OCI-LY7 (cell line): ENCODE measurements around the gene STXBP6. TPM values are rescaled to one million over a fixed set of nuclear protein-coding genes. Genes with fewer than 3 reads are reported as not detected.

Experiments
- BruUV-seq: library from RNA; stranded (reverse); fragments of 400-500 nt; replicated peaks from 2 replicates; lab custom pipeline; 2021; lab: Mats Ljungman, UMichigan
- CTCF ChIA-PET: fragments of 300-600 bp; sonication (Branson Sonifier 250); formaldehyde crosslinking; loops from one replicate; lab custom pipeline; 2022; ENCODE audit warnings: antibody characterized with exemption; ENCODE audit not compliant: unreplicated experiment; lab: Charles Lee
- POLR2A ChIA-PET: fragments of 300-600 bp; sonication (Branson Sonifier 250); formaldehyde crosslinking; loops from one replicate; lab custom pipeline; 2022; ENCODE audit warnings: antibody characterized with exemption; lab: Charles Lee
- DNase-seq: peaks from one replicate; pipeline ENCODE4 v3.0.0-alpha.2; 2015; ENCODE audit warnings: low spot score
- H2AFZ ChIP-seq: fragments of 200-600 bp; sonication (generic), shearing (Covaris generic); 2 replicates; pipeline ENCODE4 v1.6.1; 2014; ENCODE audit warnings: mild to moderate bottlenecking, antibody characterized with exemption, low read length, moderate library complexity
- H3K27ac ChIP-seq: fragments of 200-600 bp; sonication (generic); 2 replicates; pipeline ENCODE4 v1.5.1; 2014; ENCODE audit warnings: mixed run types, low read depth, mild to moderate bottlenecking, moderate library complexity, low read length, inconsistent platforms; ENCODE audit not compliant: poor library complexity, severe bottlenecking
- H3K36me3 ChIP-seq: fragments of 200-600 bp; sonication (generic); 2 replicates; pipeline ENCODE4 v1.6.1; 2014; ENCODE audit warnings: mild to moderate bottlenecking, antibody characterized with exemption, low read length, moderate library complexity, mixed read lengths; ENCODE audit not compliant: insufficient read depth
- H3K4me1 ChIP-seq: fragments of 200-600 bp; sonication (generic); 2 replicates; pipeline ENCODE4 v1.5.1; 2014; ENCODE audit warnings: mild to moderate bottlenecking, low read length; ENCODE audit not compliant: insufficient read depth, poor library complexity, severe bottlenecking
- H3K4me2 ChIP-seq: fragments of 200-600 bp; sonication (generic); 2 replicates; pipeline ENCODE4 v1.6.1; 2014; ENCODE audit warnings: mild to moderate bottlenecking, low read length
- H3K4me3 ChIP-seq: fragments of 200-600 bp; sonication (generic); 2 replicates; pipeline ENCODE4 v1.5.1; 2014; ENCODE audit warnings: mild to moderate bottlenecking, low read depth, low read length; ENCODE audit not compliant: poor library complexity, severe bottlenecking
- H3K79me2 ChIP-seq: fragments of 200-600 bp; sonication (generic); 2 replicates; pipeline ENCODE4 v1.6.1; 2016; ENCODE audit warnings: low read depth, mild to moderate bottlenecking, low read length, moderate library complexity, mixed read lengths; ENCODE audit not compliant: insufficient read depth
- H3K9me2 ChIP-seq: fragments of 200-600 bp; sonication (generic); 2 replicates; pipeline ENCODE4 v1.6.1; 2016; ENCODE audit warnings: mild to moderate bottlenecking, low read length, mixed read lengths; ENCODE audit not compliant: insufficient read depth
- H3K9me3 ChIP-seq: fragments of 200-600 bp; sonication (generic); 2 replicates; pipeline ENCODE4 v1.6.1; 2014; ENCODE audit warnings: mild to moderate bottlenecking, mixed run types, low read length, mixed read lengths
- H4K20me1 ChIP-seq: fragments of 200-600 bp; sonication (generic); 2 replicates; pipeline ENCODE4 v1.6.1; 2014; ENCODE audit warnings: mild to moderate bottlenecking, antibody characterized with exemption, low read length, moderate library complexity, mixed read lengths; ENCODE audit not compliant: insufficient read depth
- EZH2phosphoT487 ChIP-seq: fragments of 200-600 bp; sonication (generic); IDR thresholded peaks from 2 replicates; pipeline ENCODE4 v1.6.1; 2018; ENCODE audit warnings: low read depth, borderline replicate concordance, mild to moderate bottlenecking, mixed run types, antibody characterized with exemption, low read length, moderate library complexity, mixed read lengths
- intact Hi-C: fragments of 100-400 bp; cut with micrococcal nuclease; formaldehyde crosslinking; loops from one replicate; pipeline ENCODE4 v1.10.0; 2022; ENCODE audit not compliant: unreplicated experiment
- total RNA-seq, 2 experiments: library from RNA; depleted of rRNA in 1 of 2; stranded (reverse); fragments of >200 nt in 1 of 2; shearing (Covaris generic) in 1 of 2; gene quantifications; 2 replicates each; pipeline ENCODE4 v1.2.3, GENCODE V29; 2014 to 2022
- TF ChIP-seq, protein P1 (sequence below): fragments of 200-600 bp; sonication (generic); conservative IDR thresholded peaks from 2 replicates; pipeline ENCODE4 v1.5.1; 2014; ENCODE audit warnings: mild to moderate bottlenecking, antibody characterized with exemption, low read length, moderate library complexity, mixed read lengths

Gene STXBP6
- total RNA-seq, 2 experiments from 2014 or later: 0.48 TPM; not detected in 1

DNA sequence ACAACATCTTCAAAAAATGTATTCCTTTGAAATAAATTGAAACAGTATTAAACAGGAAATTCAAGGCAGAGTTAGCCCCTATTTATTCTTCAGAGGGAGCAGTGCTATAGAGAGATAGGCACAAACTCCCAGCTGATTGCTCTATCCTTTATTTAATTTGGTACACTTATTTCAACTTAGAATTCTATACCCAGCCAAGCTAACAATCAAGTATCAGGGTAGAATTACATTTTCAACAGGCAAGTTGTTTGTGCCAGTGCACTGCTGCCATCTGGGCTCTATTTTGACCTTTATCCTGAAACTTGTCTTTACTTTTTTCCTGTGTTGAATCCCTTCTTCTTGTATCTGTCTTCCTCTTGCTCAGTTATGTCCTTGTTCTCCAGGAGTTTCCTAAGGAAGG, 159.2 kb downstream of the STXBP6 start:
- Histone ChIP-seq H3K27ac (no peak overlapping the region), H3K9me2 (no peaks in the 10 kb centered on the region), H3K4me3 (no peak overlapping the region), H4K20me1 (no peaks in the 10 kb centered on the region), H3K9me3 (no peaks in the 10 kb centered on the region), H3K79me2 (no peaks in the 10 kb centered on the region), H2AFZ (no peak overlapping the region), H3K4me1 (no peaks in the 10 kb centered on the region), H3K36me3 (no peaks in the 10 kb centered on the region), H3K4me2 (no peak overlapping the region)
- BruUV-seq: no TSS peak
- ChIA-PET CTCF (no interaction called here), POLR2A (no interaction called here)
- TF ChIP-seq, protein P1, sequence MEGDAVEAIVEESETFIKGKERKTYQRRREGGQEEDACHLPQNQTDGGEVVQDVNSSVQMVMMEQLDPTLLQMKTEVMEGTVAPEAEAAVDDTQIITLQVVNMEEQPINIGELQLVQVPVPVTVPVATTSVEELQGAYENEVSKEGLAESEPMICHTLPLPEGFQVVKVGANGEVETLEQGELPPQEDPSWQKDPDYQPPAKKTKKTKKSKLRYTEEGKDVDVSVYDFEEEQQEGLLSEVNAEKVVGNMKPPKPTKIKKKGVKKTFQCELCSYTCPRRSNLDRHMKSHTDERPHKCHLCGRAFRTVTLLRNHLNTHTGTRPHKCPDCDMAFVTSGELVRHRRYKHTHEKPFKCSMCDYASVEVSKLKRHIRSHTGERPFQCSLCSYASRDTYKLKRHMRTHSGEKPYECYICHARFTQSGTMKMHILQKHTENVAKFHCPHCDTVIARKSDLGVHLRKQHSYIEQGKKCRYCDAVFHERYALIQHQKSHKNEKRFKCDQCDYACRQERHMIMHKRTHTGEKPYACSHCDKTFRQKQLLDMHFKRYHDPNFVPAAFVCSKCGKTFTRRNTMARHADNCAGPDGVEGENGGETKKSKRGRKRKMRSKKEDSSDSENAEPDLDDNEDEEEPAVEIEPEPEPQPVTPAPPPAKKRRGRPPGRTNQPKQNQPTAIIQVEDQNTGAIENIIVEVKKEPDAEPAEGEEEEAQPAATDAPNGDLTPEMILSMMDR: no peak
- no peak for TF ChIP-seq EZH2phosphoT487
- DNase-seq: no peak
- intact Hi-C loops: no loop called here

- intact Hi-C loops: no loop called here
- Histone ChIP-seq H3K4me2 (no peak overlapping the region), H3K9me3 (no peaks in the 10 kb centered on the region), H3K79me2 (no peaks in the 10 kb centered on the region), H2AFZ (no peak overlapping the region), H3K4me3 (no peak overlapping the region), H3K27ac (no peak overlapping the region), H3K4me1 (no peaks in the 10 kb centered on the region), H3K9me2 (no peaks in the 10 kb centered on the region), H3K36me3 (no peaks in the 10 kb centered on the region), H4K20me1 (no peaks in the 10 kb centered on the region)
- DNase-seq: no peak
- ChIA-PET POLR2A (no interaction called here), CTCF (no interaction called here)
- no TSS peak for BruUV-seq
- TF ChIP-seq, protein P1: no peak
- no peak for TF ChIP-seq EZH2phosphoT487
These were observed 160.1 kb downstream of the STXBP6 start for GRCh38 chr14:24889843-24890242.

DNA sequence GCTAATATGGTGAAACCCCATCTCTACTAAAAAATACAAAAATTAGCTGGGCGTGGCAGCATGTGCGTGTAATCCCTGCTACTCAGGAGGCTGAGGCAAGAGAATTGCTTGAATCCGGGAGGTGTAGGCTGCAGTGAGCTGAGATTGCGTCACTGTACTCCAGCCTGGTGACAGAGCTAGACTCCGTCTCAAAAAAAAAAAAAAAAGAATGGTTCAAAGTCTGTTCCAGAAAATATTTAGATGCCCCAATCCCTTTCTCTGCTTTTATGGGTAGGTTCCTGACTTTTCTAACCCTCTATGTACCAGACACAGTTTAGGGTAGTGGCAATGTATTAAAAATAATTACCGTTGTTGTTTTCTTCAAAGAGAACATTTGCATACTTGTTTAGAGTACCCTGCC, 161.4 kb downstream of the STXBP6 start:
- H3K79me2 ChIP-seq: no peaks in the 10 kb centered on the region
- BruUV-seq: no TSS peak
- H2AFZ ChIP-seq: no peak overlapping the region
- ChIA-PET POLR2A (no interaction called here), CTCF (no interaction called here)
- no peak for TF ChIP-seq EZH2phosphoT487
- TF ChIP-seq, protein P1: no peak
- no peak overlapping the region for H3K4me3 ChIP-seq
- no peaks in the 10 kb centered on the region for H3K4me1 ChIP-seq
- no peak overlapping the region for H3K4me2 ChIP-seq
- no peaks in the 10 kb centered on the region for H4K20me1 ChIP-seq
- no peak overlapping the region for H3K27ac ChIP-seq
- H3K36me3 ChIP-seq: no peaks in the 10 kb centered on the region
- H3K9me3 ChIP-seq: no peaks in the 10 kb centered on the region
- intact Hi-C loops: no loop called here
- no peak for DNase-seq
- H3K9me2 ChIP-seq: no peaks in the 10 kb centered on the region
